H1 (cell line): Measurements from ENCODE around the gene RRAD. TPM values are rescaled to one million over a fixed set of nuclear protein-coding genes. Genes with fewer than 3 reads are reported as not detected.

Experiments used
- CTCF ChIA-PET: fragments of 300-600 bp; sonication (Branson Sonifier 250); formaldehyde crosslinking; loops from one replicate; lab custom pipeline; 2021; ENCODE audit not compliant: partially characterized antibody; lab: Charles Lee
- POLR2A ChIA-PET: fragments of 300-600 bp; sonication (Branson Sonifier 250); formaldehyde crosslinking; loops from one replicate; lab custom pipeline; 2021; ENCODE audit warnings: inconsistent platforms; ENCODE audit not compliant: partially characterized antibody; lab: Charles Lee
- DNase-seq, 2 experiments: peaks; one replicate each; pipeline versions ENCODE4 v3.0.0 to v3.0.0-alpha.2; 2010 to 2022; ENCODE audit warnings: low spot score in 2 of 2, low read depth in 1 of 2, mixed read lengths in 1 of 2
- FAIRE-seq: peaks from 2 replicates; lab custom pipeline; 2011; peaks lifted over from hg19 to GRCh38; lab: Jason Lieb, UNC
- H2AFZ ChIP-seq: 2 replicates; pipeline ENCODE4 v1.8.1; 2012; ENCODE audit warnings: low read length, inconsistent platforms
- H2AK5ac ChIP-seq: 2 replicates; pipeline ENCODE4 v1.6.1; 2013; ENCODE audit warnings: low read depth, low read length
- H2BK120ac ChIP-seq: replicated peaks from 2 replicates; pipeline ENCODE3; 2013; ENCODE audit warnings: low read depth, low read length, inconsistent platforms
- H2BK12ac ChIP-seq: 2 replicates; pipeline ENCODE4 v1.6.1; 2013; ENCODE audit warnings: low read depth, low read length
- H2BK15ac ChIP-seq: 2 replicates; pipeline ENCODE4 v1.6.1; 2013; ENCODE audit warnings: low read length
- H2BK20ac ChIP-seq: 2 replicates; pipeline ENCODE4 v1.6.1; 2013; ENCODE audit warnings: low read length
- H2BK5ac ChIP-seq: 2 replicates; pipeline ENCODE4 v1.6.1; 2013; ENCODE audit warnings: low read depth, low read length
- H3K14ac ChIP-seq: 2 replicates; pipeline ENCODE4 v1.6.1; 2013; ENCODE audit warnings: inconsistent platforms; ENCODE audit not compliant: insufficient read length
- H3K18ac ChIP-seq: 2 replicates; pipeline ENCODE4 v1.6.1; 2013; ENCODE audit warnings: low read length; ENCODE audit errors: extremely low read depth
- H3K23ac ChIP-seq: 2 replicates; pipeline ENCODE4 v1.6.1; 2013; ENCODE audit warnings: inconsistent platforms; ENCODE audit not compliant: insufficient read length
- H3K23me2 ChIP-seq: 2 replicates; pipeline ENCODE4 v1.6.1; 2013; ENCODE audit warnings: low read depth, low read length
- H3K27ac ChIP-seq: 2 replicates; pipeline ENCODE4 v1.6.1; 2011; ENCODE audit warnings: low read depth, low read length, inconsistent platforms
- H3K27me3 ChIP-seq, 4 experiments: replicated peaks in 1 of 4; 1 replicate in 1 of 4; 2 replicates in 3 of 4; pipeline versions ENCODE4 v1.6.1 to v1.8.1; 2011 to 2013; ENCODE audit warnings: low read length in 3 of 4, mild to moderate bottlenecking in 3 of 4, inconsistent platforms in 2 of 4, mixed read lengths in 2 of 4, moderate library complexity in 1 of 4; ENCODE audit not compliant: control insufficient read depth in 3 of 4, insufficient read depth in 3 of 4; ENCODE audit errors: extremely low read depth in 1 of 4
- H3K36me3 ChIP-seq, 4 experiments: 2 replicates each; pipeline versions ENCODE4 v1.6.1 to v1.8.1; 2011 to 2013; ENCODE audit warnings: mild to moderate bottlenecking in 4 of 4, low read length in 3 of 4, moderate library complexity in 2 of 4, control low read depth in 1 of 4, inconsistent platforms in 1 of 4; ENCODE audit not compliant: insufficient read depth in 4 of 4, control insufficient read depth in 2 of 4
- H3K4ac ChIP-seq: replicated peaks from 2 replicates; pipeline ENCODE3; 2013; ENCODE audit warnings: low read length, low read depth, mixed read lengths, inconsistent platforms; ENCODE audit not compliant: insufficient read length
- H3K4me1 ChIP-seq, 4 experiments: replicated peaks in 1 of 4; 1 replicate in 1 of 4; 2 replicates in 3 of 4; pipeline versions ENCODE4 v1.6.1 to v1.8.1; 2011 to 2013; ENCODE audit warnings: low read length in 3 of 4, inconsistent platforms in 2 of 4, mixed read lengths in 1 of 4; ENCODE audit not compliant: insufficient read depth in 4 of 4, control insufficient read depth in 3 of 4
- H3K4me2 ChIP-seq, 2 experiments: 2 replicates each; pipeline versions ENCODE4 v1.6.1 to v1.8.1; 2011 to 2013; ENCODE audit warnings: low read depth in 2 of 2, low read length in 2 of 2, control low read depth in 1 of 2, inconsistent platforms in 1 of 2, mild to moderate bottlenecking in 1 of 2; ENCODE audit not compliant: insufficient read depth in 1 of 2
- H3K4me3 ChIP-seq, 4 experiments: fragments of 200-600, 300-600 bp in 1 of 4; sonication (generic), shearing (Covaris generic), sonication (Bioruptor Twin) in 1 of 4; 2 replicates each; pipeline versions ENCODE4 v1.5.1 to v1.8.1; 2011 to 2016; ENCODE audit warnings: low read length in 4 of 4, low read depth in 3 of 4, control low read depth in 2 of 4, inconsistent platforms in 2 of 4, mild to moderate bottlenecking in 2 of 4, mixed read lengths in 1 of 4, moderate library complexity in 1 of 4; ENCODE audit not compliant: insufficient read depth in 2 of 4; ENCODE audit errors: extremely low read depth in 1 of 4
- H3K56ac ChIP-seq: replicated peaks from 2 replicates; pipeline ENCODE3; 2013; ENCODE audit warnings: low read depth, mild to moderate bottlenecking, mixed read lengths, low read length, inconsistent platforms; ENCODE audit not compliant: insufficient read length
- H3K79me1 ChIP-seq: 2 replicates; pipeline ENCODE4 v1.6.1; 2013; ENCODE audit warnings: low read depth, low read length, control low read depth
- H3K79me2 ChIP-seq, 2 experiments: 2 replicates each; pipeline versions ENCODE4 v1.6.1 to v1.8.1; 2012 to 2013; ENCODE audit warnings: low read length in 2 of 2, mild to moderate bottlenecking in 2 of 2, inconsistent platforms in 1 of 2; ENCODE audit not compliant: insufficient read depth in 2 of 2, control insufficient read depth in 1 of 2
- H3K9ac ChIP-seq, 4 experiments: replicated peaks in 1 of 4; 1 replicate in 1 of 4; 2 replicates in 3 of 4; pipeline versions ENCODE4 v1.6.1 to v1.8.1; 2011 to 2013; ENCODE audit warnings: low read depth in 3 of 4, low read length in 3 of 4, control low read depth in 2 of 4, mild to moderate bottlenecking in 2 of 4, moderate library complexity in 2 of 4, inconsistent platforms in 1 of 4; ENCODE audit errors: extremely low read depth in 1 of 4
- H3K9me3 ChIP-seq, 2 experiments: 2 replicates each; pipeline versions ENCODE4 v1.6.1 to v1.8.1; 2012 to 2013; ENCODE audit warnings: mild to moderate bottlenecking in 2 of 2, moderate library complexity in 2 of 2, control low read depth in 1 of 2, inconsistent platforms in 1 of 2, low read depth in 1 of 2, low read length in 1 of 2, mixed read lengths in 1 of 2; ENCODE audit not compliant: insufficient read depth in 2 of 2
- H4K20me1 ChIP-seq, 2 experiments: replicated peaks in 1 of 2; 2 replicates each; pipeline versions ENCODE3 to v1.8.1; 2011 to 2013; ENCODE audit warnings: inconsistent platforms in 2 of 2, low read length in 2 of 2, mild to moderate bottlenecking in 1 of 2; ENCODE audit not compliant: insufficient read depth in 2 of 2, control insufficient read depth in 1 of 2
- H4K5ac ChIP-seq: 2 replicates; pipeline ENCODE4 v1.6.1; 2013; ENCODE audit warnings: low read length, low read depth, mixed read lengths, inconsistent platforms; ENCODE audit not compliant: insufficient read length
- H4K8ac ChIP-seq: 2 replicates; pipeline ENCODE4 v1.8.0; 2013; ENCODE audit warnings: mild to moderate bottlenecking, moderate library complexity, low read length, inconsistent platforms; ENCODE audit not compliant: insufficient read depth; ENCODE audit errors: extremely low read depth
- H4K91ac ChIP-seq: replicated peaks from 2 replicates; pipeline ENCODE3; 2013; ENCODE audit warnings: low read length, mixed read lengths, inconsistent platforms; ENCODE audit not compliant: insufficient read length
- ATF3 ChIP-seq: IDR thresholded peaks from 2 replicates; pipeline ENCODE4 v1.6.1; 2011; ENCODE audit warnings: low read depth, mild to moderate bottlenecking, low read length; ENCODE audit not compliant: insufficient read depth
- BCL11A ChIP-seq, 2 experiments: IDR thresholded peaks; one replicate each; pipeline ENCODE4 v1.6.1; 2011; ENCODE audit warnings: low read depth in 2 of 2, low read length in 2 of 2, mild to moderate bottlenecking in 2 of 2
- RFX5 ChIP-seq: IDR thresholded peaks from 2 replicates; pipeline ENCODE4 v1.6.1; 2011; ENCODE audit warnings: low read depth, low read length, improper control_type of control experiment, borderline replicate concordance
- WGBS, 2 experiments: shearing (Covaris generic) in 1 of 2; methylation state at CpG; one replicate each; pipeline versions ENCODE4 v1.1.6 to v1.1.7; 2013 to 2015; ENCODE audit warnings: low lambda C conversion rate in 2 of 2, mixed read lengths in 2 of 2, inconsistent platforms in 1 of 2, low coverage in 1 of 2, missing lambda C conversion rate in 1 of 2; ENCODE audit not compliant: insufficient replicate concordance in 2 of 2, insufficient coverage in 1 of 2, insufficient read length in 1 of 2; ENCODE audit errors: extremely low coverage in 1 of 2, missing lambda C conversion rate in 1 of 2; 5-methylcytosine and 5-hydroxymethylcytosine counted together
- polyA plus RNA-seq, 7 experiments: library from polyadenylated mRNA; depleted of rRNA in 3 of 7; stranded (reverse) in 5 of 7; unstranded in 2 of 7; fragments of >200 nt in 5 of 7; fragments of 200-250 nt in 2 of 7; gene quantifications; 1 replicate in 5 of 7; 2 replicates in 1 of 7; 4 replicates in 1 of 7; pipeline versions ENCODE4 v1.2.1 to v1.2.3, GENCODE V29; 2011 to 2013; ENCODE audit warnings: missing spikeins in 2 of 7, mixed read lengths in 2 of 7
- total RNA-seq: library from RNA; stranded (reverse); fragmentation: NEBNext Ultra II Directional; extraction: Animal tissue kit (Norgen Biotek cat#: 25700); gene quantifications from 2 replicates; pipeline ENCODE4 v1.2.1, GENCODE V29; 2021

Gene RRAD
- total and polyA plus RNA-seq, 2 of the 8 experiments (the other 6 are each of a cell fraction or from before 2014, with no cell fraction given), result 0.17 TPM; not detected in 1

DNA sequence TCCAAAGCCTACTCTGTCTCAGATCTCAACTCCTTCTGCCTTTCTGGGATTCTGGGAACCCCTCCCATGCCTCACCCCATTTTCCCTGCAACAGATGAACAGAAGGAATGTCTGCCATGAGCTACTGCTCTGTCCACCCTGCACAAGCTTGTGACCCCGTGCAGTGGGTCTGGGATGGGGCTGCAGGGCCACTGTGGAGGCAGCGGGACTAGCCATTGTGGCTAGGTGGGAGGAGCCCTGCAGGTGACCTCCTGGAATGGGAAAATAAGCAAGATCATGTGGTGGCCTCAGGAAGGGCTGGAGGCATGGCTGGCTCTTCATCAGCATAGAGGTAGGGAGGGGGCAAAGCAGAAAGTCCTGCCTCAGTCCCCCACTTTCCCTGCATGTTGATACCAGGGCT lies 31.3 kb downstream of the RRAD start:
- FAIRE-seq (no peak), DNase-seq (no peak)
- Histone ChIP-seq H3K4me3 (no peak overlapping the region), H2BK12ac (no peak overlapping the region), H4K91ac (no peak overlapping the region), H4K20me1 (peaks cover 4 to 11% of the 10 kb centered on the region in 2 experiments), H2BK20ac (no peak overlapping the region), H3K23me2 (no peaks in the 10 kb centered on the region), H4K5ac (no peak overlapping the region), H4K8ac (no peak overlapping the region), H3K79me2 (no peaks in the 10 kb centered on the region), H3K9me3 (no peaks in the 10 kb centered on the region), H3K9ac (no peak overlapping the region), H3K27me3 (no peaks in the 10 kb centered on the region; a peak in 1 of 7 replicates), H3K27ac (no peak overlapping the region), H3K4ac (no peak overlapping the region), H2AK5ac (no peak overlapping the region), H3K36me3 (peaks cover 0 to 2% (median 0%) of the 10 kb centered on the region in 4 experiments; a peak in 1 of 8 replicates), H3K79me1 (no peaks in the 10 kb centered on the region), H2BK120ac (no peak overlapping the region), H2AFZ (no peak overlapping the region), H3K56ac (no peak overlapping the region), H3K23ac (no peak overlapping the region), H3K18ac (no peak overlapping the region), H3K14ac (no peak overlapping the region), H2BK5ac (no peak overlapping the region), H2BK15ac (no peak overlapping the region), H3K4me1 (no peaks in the 10 kb centered on the region), H3K4me2 (no peak overlapping the region)
- TF ChIP-seq ATF3 (no peak), BCL11A (IDR thresholded peaks at IDR 0.05; ENCODE audit: low read depth in 2 of 2, low read length in 2 of 2) (no peak), RFX5 (no peak)
- ChIA-PET POLR2A (interaction anchor here (1.5 to 2.7 kb wide), 3 partner anchors 10 to 36 kb away, joined by 3 to 7 read pairs (median 6); no protein-coding TSS in a partner anchor), CTCF (interaction anchor here (1.3 to 42.0 kb wide), 8 partner anchors 12 to 67 kb away, joined by 3 to 1009 read pairs (median 8); partner anchors contain the start of genes CDH16, CES3, CIAO2B and NAE1)
- 88% methylated on average over 2 of the region's 2 CpGs; no CpG with 5 or more reads in 1 of the 2 experiments for WGBS, 2 experiments
